ENCODE data around the gene SYN1.

SYN1 gene

GRCh38 chrX:47571215-47571614, 48.4 kb downstream of the SYN1 start:
- no peak for DNase-seq

DNA sequence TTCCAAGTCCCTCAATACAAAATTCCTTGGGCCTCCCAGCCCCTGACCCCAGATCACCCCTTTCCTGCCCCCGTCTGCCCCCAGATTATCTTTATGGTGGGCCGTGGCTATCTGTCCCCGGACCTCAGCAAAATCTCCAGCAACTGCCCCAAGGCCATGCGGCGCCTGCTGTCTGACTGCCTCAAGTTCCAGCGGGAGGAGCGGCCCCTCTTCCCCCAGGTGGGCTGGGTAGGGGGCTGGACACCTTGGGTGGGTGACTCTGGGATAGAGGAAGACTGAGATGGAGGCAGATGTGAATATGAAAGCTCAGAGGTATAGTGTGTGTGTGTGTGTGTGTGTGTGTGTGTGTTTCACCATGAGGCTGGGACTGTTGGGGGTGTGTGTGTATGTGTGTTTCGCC, 48.9 kb downstream of the SYN1 start:
- no peak for DNase-seq

DNA sequence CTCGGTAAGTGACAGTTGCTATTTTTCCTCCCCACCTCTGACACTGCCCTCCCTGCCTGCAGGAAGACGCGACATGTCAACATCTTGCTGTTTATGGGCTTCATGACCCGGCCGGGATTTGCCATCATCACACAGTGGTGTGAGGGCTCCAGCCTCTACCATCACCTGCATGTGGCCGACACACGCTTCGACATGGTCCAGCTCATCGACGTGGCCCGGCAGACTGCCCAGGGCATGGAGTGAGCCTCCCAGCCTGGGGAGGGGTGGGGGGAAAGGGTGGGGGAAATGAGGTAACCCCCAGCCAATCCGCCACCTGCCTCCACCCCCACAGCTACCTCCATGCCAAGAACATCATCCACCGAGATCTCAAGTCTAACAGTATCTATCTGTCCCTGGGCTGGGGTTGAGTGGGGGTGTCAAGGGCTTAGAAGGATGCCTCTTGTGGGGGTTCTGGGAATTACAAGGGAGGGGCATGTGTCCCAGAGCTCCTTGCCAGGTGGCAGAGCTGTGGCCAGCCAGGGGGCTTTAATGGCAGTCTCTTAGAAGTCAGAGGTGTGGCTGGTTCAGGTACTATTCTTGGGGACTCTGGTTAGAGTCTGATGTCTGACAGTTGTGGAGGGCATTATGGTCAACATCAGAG, 50.9 kb downstream of the SYN1 start:
- DNase-seq, result no peak

DNA sequence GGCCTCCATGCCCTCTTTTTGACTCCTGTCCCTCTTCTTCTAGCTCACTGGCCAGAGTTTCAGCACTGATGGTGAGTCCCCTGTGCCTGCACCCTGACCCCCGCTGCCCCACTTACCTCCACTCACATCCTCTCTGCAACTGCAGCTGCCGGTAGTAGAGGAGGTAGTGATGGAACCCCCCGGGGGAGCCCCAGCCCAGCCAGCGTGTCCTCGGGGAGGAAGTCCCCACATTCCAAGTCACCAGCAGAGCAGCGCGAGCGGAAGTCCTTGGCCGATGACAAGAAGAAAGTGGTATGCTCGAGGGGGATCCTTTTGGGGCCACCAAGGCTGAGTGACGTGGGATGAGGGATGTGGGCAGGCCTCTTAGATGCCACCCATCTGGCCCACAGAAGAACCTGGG, 52.8 kb downstream of the SYN1 start:
- no peak for DNase-seq

GRCh38 chrX:47564438-47565085, 55.1 kb downstream of the SYN1 start:
- no peak for DNase-seq

DNA sequence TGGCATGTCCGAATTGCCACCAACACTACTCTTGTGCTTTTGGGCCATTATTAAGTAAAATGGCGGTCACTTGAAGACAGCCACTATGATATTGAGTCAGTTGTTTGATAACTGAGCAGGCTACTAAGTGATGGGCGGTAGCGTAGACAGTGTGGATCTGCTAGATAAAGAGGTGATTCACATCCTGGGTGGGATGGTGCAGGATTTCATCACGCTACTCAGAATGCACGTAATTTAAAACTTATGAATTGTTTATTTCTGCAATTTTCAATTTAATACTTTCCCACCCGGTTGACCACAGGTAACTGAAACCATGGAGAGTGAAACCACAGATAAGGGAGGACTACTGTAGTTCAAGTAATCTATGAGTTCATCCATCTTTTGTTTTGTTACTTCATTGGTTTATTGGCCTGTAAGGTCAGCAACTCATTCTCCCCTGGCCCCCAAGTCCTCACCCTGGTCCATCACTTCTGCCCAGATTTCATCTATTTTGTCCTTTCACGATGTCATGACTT, 55.8 kb downstream of the SYN1 start:
- no peak for DNase-seq

GRCh38 chrX:47562615-47563243, 56.9 kb downstream of the SYN1 start:
- DNase-seq, result no peak

GRCh38 chrX:47561659-47562151, 58.0 kb downstream of the SYN1 start:
- no peak for DNase-seq

DNA sequence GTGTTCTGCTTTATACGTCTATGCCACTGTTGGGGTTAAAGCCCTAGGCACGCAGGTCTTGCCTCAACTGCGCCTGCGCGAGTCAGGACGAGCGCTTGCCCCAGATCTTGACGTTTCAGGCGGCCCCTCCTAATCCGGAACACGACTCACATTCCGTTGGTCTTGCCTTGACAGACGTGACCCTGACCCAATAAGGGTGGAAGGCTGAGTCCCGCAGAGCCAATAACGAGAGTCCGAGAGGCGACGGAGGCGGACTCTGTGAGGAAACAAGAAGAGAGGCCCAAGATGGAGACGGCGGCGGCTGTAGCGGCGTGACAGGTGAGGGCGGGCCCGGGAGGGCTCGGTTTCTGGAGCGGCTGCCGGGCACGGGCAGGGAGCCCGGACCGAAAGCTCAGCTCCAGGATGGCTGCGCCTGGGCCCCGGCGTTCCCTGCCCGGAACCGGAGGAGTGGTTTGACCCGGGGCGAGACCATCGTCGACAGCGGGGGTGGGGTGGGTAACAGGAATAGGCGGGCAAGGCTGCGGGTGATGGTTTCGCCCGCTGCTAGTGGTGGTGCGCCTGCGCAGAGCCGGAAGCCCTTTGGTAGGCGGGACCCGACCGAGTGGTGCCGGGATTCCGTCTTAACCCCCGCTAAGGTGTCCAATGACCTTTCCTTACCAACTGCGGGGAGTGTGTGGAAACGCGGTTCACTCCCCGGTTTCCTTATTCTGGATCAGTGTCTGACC, 58.6 kb downstream of the SYN1 start, which contains the start of gene ARAF:
TSS of gene ARAF (plus strand) at position 272 of the 725 bp plus-strand sequence. CDS start 1,763 bp downstream, outside the sequence.
- peak; percentile 91 for DNase-seq

DNA sequence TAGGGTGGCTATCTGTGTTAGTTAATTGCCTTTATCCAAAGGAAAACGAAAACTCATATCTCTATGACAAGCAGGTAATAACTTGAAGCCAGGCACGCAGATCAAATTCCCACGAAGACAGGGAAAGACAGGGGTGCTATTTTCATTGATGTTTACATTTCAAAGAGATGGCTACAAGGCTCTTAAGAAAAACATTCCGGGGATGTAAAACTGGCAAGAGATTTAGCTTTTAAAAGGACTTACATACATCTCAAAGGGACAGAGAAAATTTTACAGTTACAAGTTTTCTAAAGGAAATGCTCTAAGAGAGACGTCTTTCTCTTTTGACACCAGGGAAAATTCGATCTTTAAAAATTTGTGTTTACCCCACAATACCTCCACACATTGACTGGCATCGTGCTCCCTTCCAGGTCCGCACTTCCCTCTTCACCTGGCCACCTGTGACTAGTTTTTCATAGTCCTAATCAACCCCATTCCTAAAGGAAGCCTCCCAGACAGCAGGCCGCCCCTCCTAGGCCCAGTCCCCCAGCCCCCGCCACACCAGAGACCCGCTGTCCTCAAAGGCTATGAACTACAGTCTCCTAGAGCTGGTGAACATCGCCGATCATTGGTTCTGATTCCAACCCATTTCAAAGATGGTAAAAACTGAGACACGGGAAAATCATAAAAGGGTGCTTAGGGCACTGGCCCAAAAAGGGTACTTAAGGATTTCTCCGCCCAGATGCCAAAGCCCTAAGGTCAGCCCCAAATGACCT, 59.3 kb downstream of the SYN1 start:
- no peak for DNase-seq

DNA sequence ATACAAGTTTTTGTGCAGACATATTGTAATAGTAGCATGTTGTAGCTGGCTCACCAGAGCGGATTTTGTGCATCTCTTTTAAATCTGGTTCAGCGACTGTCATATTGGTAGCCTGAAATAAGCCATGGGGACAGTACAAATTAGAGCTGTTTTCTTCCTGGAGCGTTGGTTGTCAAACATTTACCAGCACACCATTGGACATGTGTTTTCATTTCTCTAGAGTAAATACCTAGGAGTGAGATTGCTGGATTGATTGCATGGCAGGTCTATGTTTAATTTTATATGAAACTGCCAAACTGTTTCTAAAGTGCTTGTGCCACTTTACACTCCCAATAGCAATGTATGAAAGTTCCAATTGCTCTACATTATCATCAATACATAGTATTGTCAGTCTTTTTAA, 61.2 kb downstream of the SYN1 start:
- DNase-seq, result no peak

- no peak for DNase-seq
Observed at GRCh38 chrX:47556045-47556623, 63.5 kb downstream of the SYN1 start.

DNA sequence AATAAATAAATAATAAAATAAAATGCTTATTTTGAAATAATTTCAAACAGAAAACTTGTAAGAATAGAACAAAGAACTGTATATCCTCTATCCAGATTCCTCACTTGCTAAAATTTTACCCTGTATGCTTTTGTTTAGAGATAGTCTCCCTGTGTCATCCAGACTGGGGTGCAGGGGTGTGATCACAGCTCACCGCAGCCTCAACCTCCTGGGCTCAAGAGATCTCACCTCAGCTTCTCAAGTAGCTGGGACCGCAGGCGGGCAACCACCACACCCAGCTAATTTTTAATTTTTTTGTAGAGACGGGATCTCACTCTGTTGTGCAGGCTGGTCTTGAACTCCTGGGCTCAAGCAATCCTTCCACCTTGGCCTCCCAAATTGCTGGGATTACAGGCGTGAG, 76.2 kb downstream of the SYN1 start:
- DNase-seq, result no peak

DNA sequence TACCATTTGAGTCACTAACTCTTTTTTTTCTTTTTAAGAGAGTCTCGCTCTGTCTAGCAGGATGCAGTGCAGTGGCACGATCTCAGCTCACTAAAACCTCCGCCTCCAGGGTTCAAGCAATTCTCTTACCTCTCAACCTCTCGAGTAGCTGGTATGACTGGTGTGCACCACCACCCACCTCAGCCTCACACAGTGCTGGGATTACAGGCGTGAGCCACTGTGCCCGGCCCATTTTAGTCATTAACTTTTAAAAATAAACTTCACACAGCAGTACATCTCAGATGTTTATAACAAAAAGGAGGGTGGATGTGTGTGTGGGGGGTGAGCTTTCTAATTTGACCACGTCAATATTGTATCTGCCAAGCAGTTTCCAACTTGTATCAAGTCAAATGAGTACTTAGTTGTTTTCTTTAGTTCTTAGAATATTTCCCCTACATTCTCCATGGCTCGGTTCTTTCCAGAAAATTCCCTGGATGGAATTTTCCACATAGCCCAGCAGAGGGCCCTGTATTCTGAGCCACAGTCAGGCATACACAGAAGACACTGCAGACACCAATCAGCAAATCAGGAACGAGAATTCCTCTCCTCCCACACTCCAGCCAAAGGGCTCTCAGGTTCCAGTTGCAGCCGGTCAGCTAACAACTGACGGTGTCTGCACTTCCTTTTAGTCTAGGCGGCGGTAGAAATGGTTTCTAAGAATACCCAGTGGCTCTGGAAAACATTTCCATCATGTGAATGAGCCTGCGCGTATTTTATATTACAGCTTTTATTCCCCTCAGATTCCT, 78.7 kb downstream of the SYN1 start:
- peak; percentile 79 for DNase-seq

DNA sequence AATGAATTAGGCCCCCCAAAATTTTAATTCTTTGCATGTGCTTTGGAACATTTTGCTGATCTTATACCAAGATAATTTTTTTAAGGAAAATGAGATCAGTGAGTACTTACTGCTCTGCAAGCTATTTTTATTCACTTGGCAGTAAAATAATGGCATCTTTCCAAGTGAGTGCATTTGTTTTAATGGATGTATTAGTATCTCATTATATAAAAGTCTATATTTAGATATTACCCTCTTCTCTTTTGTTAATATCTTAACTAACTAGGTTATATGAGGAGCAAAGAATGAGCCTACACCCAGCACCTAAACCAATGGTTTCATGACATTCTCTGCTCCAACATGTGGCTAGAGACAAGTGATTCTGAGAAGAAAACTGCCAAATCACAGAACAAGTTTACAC, 79.8 kb downstream of the SYN1 start:
- no peak for DNase-seq

GRCh38 chrX:47530049-47530448, 89.6 kb downstream of the SYN1 start:
- no peak for DNase-seq

DNA sequence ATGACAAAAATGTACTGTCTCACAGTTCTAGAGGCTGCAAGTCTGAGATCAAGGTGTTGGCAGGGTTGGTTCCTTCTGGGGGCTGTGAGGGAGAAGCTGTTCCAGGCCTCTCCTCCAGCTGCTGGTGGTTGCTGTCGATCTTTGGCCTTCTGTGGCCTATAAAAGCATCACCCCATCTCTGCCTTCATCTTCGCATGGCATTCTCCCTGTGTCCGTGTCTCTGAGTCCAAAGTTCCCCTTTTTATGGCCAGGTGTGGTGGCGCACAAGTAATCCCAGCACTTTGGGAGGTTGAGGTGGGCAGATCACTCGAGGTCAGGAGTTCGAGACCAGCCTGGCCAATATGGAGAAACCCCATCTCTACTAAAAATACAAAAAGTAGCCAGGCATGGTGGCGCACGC, 90.1 kb downstream of the SYN1 start:
- no peak for DNase-seq

- no peak for DNase-seq
Observed at GRCh38 chrX:47523713-47524166, 95.9 kb downstream of the SYN1 start.

DNA sequence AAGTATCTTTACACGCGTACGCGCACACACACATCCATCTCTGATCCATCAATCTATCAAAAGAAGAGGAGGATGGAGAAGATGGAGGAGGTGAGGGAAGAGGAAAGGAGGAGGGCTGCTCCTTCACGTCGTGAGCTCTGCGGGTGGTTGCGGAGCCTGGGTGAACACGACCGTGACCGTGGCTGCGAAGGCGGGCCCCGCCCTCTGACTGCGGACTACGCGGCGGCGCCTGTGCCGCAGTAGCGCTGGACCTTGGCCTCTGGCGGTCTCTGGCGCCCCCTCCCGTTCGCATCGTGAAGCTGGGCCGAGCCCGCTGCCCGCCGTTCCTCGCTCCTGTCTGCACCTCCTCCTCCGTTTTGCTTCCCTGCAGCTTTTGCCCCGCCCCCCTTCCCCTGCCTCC, 96.4 kb downstream of the SYN1 start:
- peak; percentile 17 for DNase-seq

Measured in DMS 273 treated with DMSO at 0.1 percent for 48 hours (cell line).